ENCODE data around the gene STAT5A. TPM values are rescaled to one million over a fixed set of nuclear protein-coding genes. Genes with fewer than 3 reads are reported as not detected.

The STAT5A gene
- total RNA-seq, 4 donors from 2014 or later, result 30.7 to 69.2 (median 33.9) TPM

DNA sequence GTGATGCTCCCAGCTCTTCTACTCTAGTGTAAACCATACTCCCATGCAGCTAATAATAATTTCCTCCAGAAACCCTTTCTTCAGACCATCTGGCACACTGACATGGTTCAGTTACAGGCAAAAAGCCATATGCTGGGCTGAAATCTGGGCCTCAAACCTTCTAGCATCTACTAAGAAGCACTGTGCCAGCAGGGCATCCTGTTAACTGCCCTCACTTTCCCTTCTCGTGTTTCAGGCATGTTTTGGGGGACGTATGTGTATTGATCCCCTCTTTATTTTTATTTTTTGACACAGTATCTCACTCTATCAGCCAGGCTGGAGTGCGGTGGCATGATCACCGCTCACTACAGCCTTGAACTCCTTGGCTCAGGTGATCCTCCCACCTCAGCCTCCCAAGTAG lies 33.3 kb downstream of the STAT5A start:
- Histone ChIP-seq H3K27me3 (no peaks in the 10 kb centered on the region), H3K27ac (no peak overlapping the region), H3K9me3 (no peaks in the 10 kb centered on the region), H3K4me3 (no peak overlapping the region), H3K4me1 (no peaks in the 10 kb centered on the region), H3K36me3 (no peaks in the 10 kb centered on the region)
- intact Hi-C loops (cut with DNase I; ENCODE audit: low total_unique reads), result loop anchor here (5.0 kb wide), 1 partner anchor 206 kb away; no protein-coding TSS in a partner anchor
- TF ChIP-seq, protein P1, sequence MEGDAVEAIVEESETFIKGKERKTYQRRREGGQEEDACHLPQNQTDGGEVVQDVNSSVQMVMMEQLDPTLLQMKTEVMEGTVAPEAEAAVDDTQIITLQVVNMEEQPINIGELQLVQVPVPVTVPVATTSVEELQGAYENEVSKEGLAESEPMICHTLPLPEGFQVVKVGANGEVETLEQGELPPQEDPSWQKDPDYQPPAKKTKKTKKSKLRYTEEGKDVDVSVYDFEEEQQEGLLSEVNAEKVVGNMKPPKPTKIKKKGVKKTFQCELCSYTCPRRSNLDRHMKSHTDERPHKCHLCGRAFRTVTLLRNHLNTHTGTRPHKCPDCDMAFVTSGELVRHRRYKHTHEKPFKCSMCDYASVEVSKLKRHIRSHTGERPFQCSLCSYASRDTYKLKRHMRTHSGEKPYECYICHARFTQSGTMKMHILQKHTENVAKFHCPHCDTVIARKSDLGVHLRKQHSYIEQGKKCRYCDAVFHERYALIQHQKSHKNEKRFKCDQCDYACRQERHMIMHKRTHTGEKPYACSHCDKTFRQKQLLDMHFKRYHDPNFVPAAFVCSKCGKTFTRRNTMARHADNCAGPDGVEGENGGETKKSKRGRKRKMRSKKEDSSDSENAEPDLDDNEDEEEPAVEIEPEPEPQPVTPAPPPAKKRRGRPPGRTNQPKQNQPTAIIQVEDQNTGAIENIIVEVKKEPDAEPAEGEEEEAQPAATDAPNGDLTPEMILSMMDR (IDR thresholded peaks at IDR 0.05), result no peak
- TF ChIP-seq POLR2A (IDR thresholded peaks at IDR 0.05), result no peak
- no peak for DNase-seq

DNA sequence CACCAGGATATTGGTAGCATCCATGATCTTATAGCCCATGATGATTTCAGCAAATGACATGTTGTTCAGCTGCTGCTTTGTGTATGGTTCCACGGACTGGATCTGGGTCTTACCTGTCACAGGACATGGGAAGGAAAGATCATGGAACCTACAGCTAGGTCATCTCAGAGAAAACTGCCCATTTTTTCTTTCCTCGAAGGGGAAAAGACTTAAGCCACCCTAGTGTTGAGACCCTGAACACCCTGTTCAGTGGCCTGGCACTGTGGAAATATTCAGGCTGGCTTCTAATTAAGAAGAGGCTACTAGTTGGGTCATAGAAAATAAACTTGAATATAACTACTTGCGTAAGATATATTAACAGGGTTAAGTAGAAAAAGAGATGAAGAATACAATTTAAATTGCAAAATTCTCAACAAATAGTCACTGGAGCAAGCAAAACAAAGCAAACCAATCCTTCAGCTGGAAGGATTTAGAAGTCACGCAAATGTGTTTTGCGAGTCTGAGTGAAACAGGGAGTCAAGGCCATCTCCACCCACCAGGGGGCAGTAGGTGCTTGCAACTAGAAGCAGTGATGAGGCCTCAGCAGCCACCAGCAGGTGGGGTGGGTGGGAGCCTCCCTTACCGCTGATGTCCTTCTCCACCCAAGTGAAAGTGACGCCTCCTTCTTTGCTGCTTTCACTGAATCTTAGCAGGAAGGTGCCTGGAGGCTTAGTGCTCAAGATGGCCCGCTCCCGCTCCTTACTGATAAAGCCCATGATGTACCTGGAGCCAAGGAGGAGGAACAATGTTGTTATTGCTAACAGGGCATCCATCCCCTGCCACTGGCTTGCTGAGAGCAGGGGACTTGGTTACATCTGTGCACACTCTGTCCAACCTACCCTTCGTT lies 34.3 kb downstream of the STAT5A start:
- DNase-seq, result peak; percentile 90 to 97
- TF ChIP-seq, protein P1 (IDR thresholded peaks at IDR 0.05), result peak; percentile 98 to 100 (median 100)
- TF ChIP-seq POLR2A (IDR thresholded peaks at IDR 0.05), result peak in 1 of 2 donors; percentile 22
- no peaks in the 10 kb centered on the region for H3K9me3 ChIP-seq
- intact Hi-C loops (cut with DNase I; ENCODE audit: low total_unique reads), result loop anchor here (2.0 to 5.0 kb wide), 2 partner anchors 82 to 205 kb away; no protein-coding TSS in a partner anchor
- peak overlapping the region; percentile 56 to 59 for H3K27ac ChIP-seq
- no peaks in the 10 kb centered on the region for H3K36me3 ChIP-seq
- H3K4me3 ChIP-seq, result no peak overlapping the region
- no peaks in the 10 kb centered on the region for H3K4me1 ChIP-seq
- H3K27me3 ChIP-seq, result no peaks in the 10 kb centered on the region

DNA sequence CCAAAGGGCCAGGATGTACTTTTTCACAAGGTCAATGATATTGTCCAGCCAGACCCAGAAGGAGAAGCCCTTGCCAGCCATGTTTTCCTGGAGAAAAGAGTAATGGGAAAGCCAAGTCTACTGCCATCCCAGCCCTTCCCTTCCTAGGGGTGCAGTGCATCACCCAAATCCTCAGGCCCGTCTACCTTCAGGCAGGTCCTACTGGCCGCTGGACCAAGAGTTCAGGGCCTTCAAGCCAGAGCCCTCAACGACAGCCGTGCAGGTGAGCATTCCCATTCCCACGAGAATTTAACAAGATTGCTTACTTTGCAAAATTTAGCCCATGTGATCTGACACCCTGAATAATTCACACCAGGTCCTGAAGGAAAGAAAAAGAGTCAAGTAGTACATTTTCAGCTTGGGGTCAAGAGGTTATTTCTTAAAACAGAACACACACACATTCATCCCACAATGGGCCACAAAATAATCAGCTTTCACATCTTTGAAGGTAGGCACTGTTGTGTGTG lies 35.0 kb downstream of the STAT5A start:
- H3K9me3 ChIP-seq, result no peaks in the 10 kb centered on the region
- H3K36me3 ChIP-seq, result no peaks in the 10 kb centered on the region
- H3K4me1 ChIP-seq, result no peaks in the 10 kb centered on the region
- H3K27me3 ChIP-seq, result no peaks in the 10 kb centered on the region
- intact Hi-C loops (cut with DNase I; ENCODE audit: low total_unique reads), result loop anchor here (2.0 to 5.0 kb wide), 2 partner anchors 81 to 204 kb away; no protein-coding TSS in a partner anchor
- H3K27ac ChIP-seq, result peak overlapping the region; percentile 56 to 59
- TF ChIP-seq, protein P1 (IDR thresholded peaks at IDR 0.05), result no peak
- no peak for TF ChIP-seq POLR2A (IDR thresholded peaks at IDR 0.05)
- no peak for DNase-seq
- no peak overlapping the region for H3K4me3 ChIP-seq

DNA sequence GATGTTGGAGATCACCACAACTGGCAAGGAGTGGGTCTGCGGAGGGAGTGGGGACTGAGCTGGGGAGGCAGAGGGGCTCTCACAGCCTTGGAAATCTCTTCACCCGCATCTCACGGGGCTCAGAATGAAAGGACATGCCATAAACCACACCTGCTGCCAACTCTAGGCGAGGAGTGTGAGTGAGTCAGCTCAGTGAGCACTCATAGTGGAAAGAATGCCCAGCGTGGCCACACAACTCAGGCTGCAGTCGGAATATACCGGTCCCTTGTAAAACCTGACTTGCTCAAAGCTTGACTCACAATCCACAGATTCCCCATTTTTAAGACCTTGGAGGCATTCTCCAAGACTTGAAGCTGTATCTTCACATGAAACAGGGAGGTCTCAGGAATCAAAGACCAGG lies 36.7 kb downstream of the STAT5A start:
- DNase-seq, result peak in 1 of 2 donors; percentile 67
- Histone ChIP-seq H3K9me3 (no peaks in the 10 kb centered on the region), H3K4me3 (no peak overlapping the region), H3K4me1 (no peaks in the 10 kb centered on the region), H3K36me3 (no peaks in the 10 kb centered on the region), H3K27me3 (no peaks in the 10 kb centered on the region), H3K27ac (peak overlapping the region; percentile 12 to 47)
- TF ChIP-seq, protein P1 (IDR thresholded peaks at IDR 0.05), result no peak
- TF ChIP-seq POLR2A (IDR thresholded peaks at IDR 0.05), result no peak
- intact Hi-C loops (cut with DNase I; ENCODE audit: low total_unique reads), result no loop called here

Measured in uterus (tissue), 4 donors.